ENCODE data around the gene CUL1. TPM values are rescaled to one million over a fixed set of nuclear protein-coding genes. Genes with fewer than 3 reads are reported as not detected.

Gene CUL1
- total RNA-seq, 4 donors from 2014 or later: 80.6 to 83.7 (median 82.8) TPM

GRCh38 chr7:148811892-148812291 is 113.2 kb downstream of the CUL1 start:
- Histone ChIP-seq H3K4me3 (no peak overlapping the region), H3K4me1 (no peaks in the 10 kb centered on the region), H3K36me3 (no peaks in the 10 kb centered on the region), H3K9me3 (no peaks in the 10 kb centered on the region), H3K27ac (no peak overlapping the region), H3K27me3 (no peaks in the 10 kb centered on the region)
- no peak for TF ChIP-seq POLR2AphosphoS5 (IDR thresholded peaks at IDR 0.05)
- TF ChIP-seq CTCF (IDR thresholded peaks at IDR 0.05): no peak
- TF ChIP-seq POLR2A (IDR thresholded peaks at IDR 0.05): no peak
- no peak for TF ChIP-seq EP300 (IDR thresholded peaks at IDR 0.05)
- 80 to 89% methylated on average over 4 of the region's 4 CpGs for WGBS, 2 donors (ENCODE audit: low coverage in 1 of 2)
- no peak for ATAC-seq

GRCh38 chr7:148813890-148814289 is 115.2 kb downstream of the CUL1 start:
- Histone ChIP-seq H3K9me3 (no peaks in the 10 kb centered on the region), H3K27me3 (no peaks in the 10 kb centered on the region), H3K4me1 (no peaks in the 10 kb centered on the region), H3K36me3 (no peaks in the 10 kb centered on the region), H3K27ac (no peak overlapping the region), H3K4me3 (no peak overlapping the region)
- ATAC-seq: no peak
- no peak for TF ChIP-seq POLR2A (IDR thresholded peaks at IDR 0.05)
- no peak for TF ChIP-seq POLR2AphosphoS5 (IDR thresholded peaks at IDR 0.05)
- no peak for TF ChIP-seq CTCF (IDR thresholded peaks at IDR 0.05)
- no peak for TF ChIP-seq EP300 (IDR thresholded peaks at IDR 0.05)
- WGBS, 2 donors (ENCODE audit: low coverage in 1 of 2): 87 to 100% methylated on average over 1 to 7 of the region's 9 CpGs

- ATAC-seq: no peak
Observed at GRCh38 chr7:148814922-148815559, 116.3 kb downstream of the CUL1 start.

GRCh38 chr7:148815612-148816011 is 116.9 kb downstream of the CUL1 start:
- Histone ChIP-seq H3K4me3 (no peak overlapping the region), H3K27me3 (no peaks in the 10 kb centered on the region), H3K4me1 (no peaks in the 10 kb centered on the region), H3K9me3 (no peaks in the 10 kb centered on the region), H3K36me3 (no peaks in the 10 kb centered on the region), H3K27ac (no peak overlapping the region)
- 71 to 92% methylated on average over 1 to 2 of the region's 3 CpGs for WGBS, 2 donors (ENCODE audit: low coverage in 1 of 2)
- no peak for ATAC-seq
- no peak for TF ChIP-seq EP300 (IDR thresholded peaks at IDR 0.05)
- no peak for TF ChIP-seq POLR2AphosphoS5 (IDR thresholded peaks at IDR 0.05)
- TF ChIP-seq POLR2A (IDR thresholded peaks at IDR 0.05): no peak
- TF ChIP-seq CTCF (IDR thresholded peaks at IDR 0.05): no peak

More at GRCh38 chr7:148814922-148815559, 116.3 kb downstream of the CUL1 start:
- Histone ChIP-seq H3K4me3 (no peak overlapping the region), H3K27ac (no peak overlapping the region), H3K9me3 (no peaks in the 10 kb centered on the region), H3K4me1 (no peaks in the 10 kb centered on the region), H3K36me3 (no peaks in the 10 kb centered on the region), H3K27me3 (no peaks in the 10 kb centered on the region)
- no peak for TF ChIP-seq POLR2A (IDR thresholded peaks at IDR 0.05)
- TF ChIP-seq EP300 (IDR thresholded peaks at IDR 0.05): no peak
- TF ChIP-seq CTCF (IDR thresholded peaks at IDR 0.05): no peak
- no peak for TF ChIP-seq POLR2AphosphoS5 (IDR thresholded peaks at IDR 0.05)
- WGBS, 2 donors (ENCODE audit: low coverage in 1 of 2): 77 to 80% methylated on average over 10 of the region's 10 CpGs

GRCh38 chr7:148819697-148820360 is 121.1 kb downstream of the CUL1 start:
- ATAC-seq: no peak
- 64 to 84% methylated on average over 5 to 6 of the region's 6 CpGs for WGBS, 2 donors (ENCODE audit: low coverage in 1 of 2)
- H3K9me3 ChIP-seq: no peaks in the 10 kb centered on the region
- no peak overlapping the region for H3K4me3 ChIP-seq
- H3K27me3 ChIP-seq: no peaks in the 10 kb centered on the region
- H3K36me3 ChIP-seq: no peaks in the 10 kb centered on the region
- H3K4me1 ChIP-seq: no peaks in the 10 kb centered on the region
- no peak overlapping the region for H3K27ac ChIP-seq
- TF ChIP-seq EP300 (IDR thresholded peaks at IDR 0.05) (no peak), POLR2AphosphoS5 (IDR thresholded peaks at IDR 0.05) (no peak), POLR2A (IDR thresholded peaks at IDR 0.05) (no peak), CTCF (IDR thresholded peaks at IDR 0.05) (no peak)

All from gastroesophageal sphincter (tissue), 4 donors.